Coronary artery (tissue), 2 donors: ENCODE measurements around the gene PIGV.

Experiments used
- DNase-seq: peaks from one replicate; pipeline ENCODE4 v3.0.0-alpha.2; 2017; ENCODE audit warnings: low spot score
- H3K27ac ChIP-seq, 2 donors: fragments of 200-600 bp; sonication (generic); one replicate each; pipeline ENCODE4 v1.5.1; 2016 to 2019
- H3K4me3 ChIP-seq: fragments of 200-600 bp; sonication (generic); 2 replicates; pipeline ENCODE4 v1.5.1; 2016; ENCODE audit warnings: mild to moderate bottlenecking, moderate library complexity
- CTCF ChIP-seq: fragments of 200-600 bp; sonication (generic); IDR thresholded peaks from one replicate; pipeline ENCODE4 v1.5.1; 2019; ENCODE audit warnings: antibody characterized with exemption

Gene PIGV

GRCh38 chr1:26782521-26783212, 5.1 kb upstream of the PIGV start:
- H3K4me3 ChIP-seq = no peak overlapping the region
- H3K27ac ChIP-seq = peak overlapping the region; percentile 28 to 86
- no peak for DNase-seq
- no peak for TF ChIP-seq CTCF

DNA sequence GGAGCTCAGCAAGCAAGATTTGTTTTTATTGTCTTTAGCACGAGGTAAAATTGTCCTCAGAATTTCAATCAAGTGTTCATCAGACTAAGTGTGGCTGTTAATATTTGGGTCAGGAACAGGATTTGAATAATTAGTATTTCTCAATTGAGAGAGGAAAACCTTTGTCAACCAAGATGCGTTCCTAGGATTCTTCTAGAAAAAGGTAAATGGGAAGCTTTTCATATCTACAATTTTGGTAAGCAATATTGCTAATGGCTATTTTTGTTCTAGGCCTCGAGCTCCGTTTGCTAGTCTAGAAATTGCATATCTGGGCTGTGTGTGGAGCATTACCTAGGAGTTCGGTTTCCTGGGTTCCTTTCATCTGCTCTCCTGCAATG, 4.1 kb upstream of the PIGV start:
- H3K27ac ChIP-seq = peak overlapping the region; percentile 28 to 86
- DNase-seq = no peak

GRCh38 chr1:26784023-26784871, 3.5 kb upstream of the PIGV start:
- H3K27ac ChIP-seq = peak overlapping the region; percentile 28 to 86

More for the DNA sequence above, 4.1 kb upstream of the PIGV start:
- no peak overlapping the region for H3K4me3 ChIP-seq
- TF ChIP-seq CTCF = no peak

GRCh38 chr1:26784886-26785285, 2.9 kb upstream of the PIGV start:
- Histone ChIP-seq H3K27ac (peak overlapping the region; percentile 28 to 86), H3K4me3 (no peak overlapping the region)
- no peak for TF ChIP-seq CTCF
- no peak for DNase-seq

More at GRCh38 chr1:26784023-26784871, 3.5 kb upstream of the PIGV start:
- no peak overlapping the region for H3K4me3 ChIP-seq
- DNase-seq = no peak
- no peak for TF ChIP-seq CTCF

- peak overlapping the region; percentile 16 for H3K4me3 ChIP-seq
- no peak for TF ChIP-seq CTCF
- no peak for DNase-seq
- H3K27ac ChIP-seq = peak overlapping the region; percentile 97 to 100
These were observed 1.9 kb upstream of the PIGV start for GRCh38 chr1:26785611-26786436.

DNA sequence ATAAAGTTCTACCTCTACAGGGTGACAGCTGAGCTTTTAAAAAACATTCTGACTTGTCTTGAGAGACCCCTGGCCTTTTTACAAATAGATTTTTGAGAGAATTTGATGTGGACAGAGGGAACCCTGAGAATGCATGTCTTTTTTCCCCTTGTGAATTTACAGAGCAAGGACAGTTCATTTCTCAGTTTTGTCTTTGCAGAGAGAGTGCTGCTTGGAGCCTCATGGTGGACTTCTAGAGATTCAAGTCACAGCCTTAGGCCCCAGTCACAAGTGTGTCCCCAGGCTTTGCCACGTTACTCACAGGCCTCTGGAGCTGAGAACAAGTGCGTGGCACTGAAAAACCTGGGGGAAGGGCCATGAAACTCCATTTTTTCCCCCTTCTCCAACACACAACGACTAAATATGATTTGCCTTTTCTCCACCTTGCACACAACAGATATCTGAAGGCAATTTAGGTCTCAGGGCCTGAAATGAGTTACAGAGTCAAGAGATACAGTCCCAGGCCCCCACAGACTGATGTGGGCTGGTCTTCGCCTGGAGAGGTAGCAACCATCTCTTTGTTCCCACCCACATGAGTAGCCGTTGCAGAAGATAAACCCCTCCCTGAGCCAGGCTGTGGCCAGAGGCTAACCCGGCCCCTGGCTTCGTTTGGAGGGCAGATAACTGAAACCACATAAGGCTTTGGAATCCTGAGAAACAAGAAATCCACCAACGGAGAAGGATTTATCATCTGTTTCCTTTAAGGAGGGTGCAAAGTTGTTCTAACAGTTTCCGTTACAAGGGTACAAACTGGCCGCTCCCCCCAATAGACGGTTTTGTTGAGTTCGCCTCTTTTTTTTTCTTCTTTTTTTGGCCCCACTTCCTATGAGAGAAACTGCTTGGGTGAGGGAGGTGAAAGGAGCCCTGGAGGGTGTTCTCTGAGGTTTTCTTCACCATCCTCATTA, 1.0 kb upstream of the PIGV start:
- H3K27ac ChIP-seq = peak overlapping the region; percentile 97 to 100
- peak overlapping the region; percentile 80 for H3K4me3 ChIP-seq
- TF ChIP-seq CTCF = no peak
- peak; percentile 88 for DNase-seq
